ENCODE measurements around the gene KLHL20. TPM values are rescaled to one million over a fixed set of nuclear protein-coding genes. Genes with fewer than 3 reads are reported as not detected.
"Not testable (repeated sequence)": the region's sequence is repeated elsewhere in the genome, so short reads cannot be mapped to it uniquely, and the experiment has no call there.

The KLHL20 gene
- total and polyA plus RNA-seq, 2 of the 13 experiments (the other 11 are each of a cell fraction or from before 2014, with no cell fraction given), result 7.4 to 14.3 TPM

DNA sequence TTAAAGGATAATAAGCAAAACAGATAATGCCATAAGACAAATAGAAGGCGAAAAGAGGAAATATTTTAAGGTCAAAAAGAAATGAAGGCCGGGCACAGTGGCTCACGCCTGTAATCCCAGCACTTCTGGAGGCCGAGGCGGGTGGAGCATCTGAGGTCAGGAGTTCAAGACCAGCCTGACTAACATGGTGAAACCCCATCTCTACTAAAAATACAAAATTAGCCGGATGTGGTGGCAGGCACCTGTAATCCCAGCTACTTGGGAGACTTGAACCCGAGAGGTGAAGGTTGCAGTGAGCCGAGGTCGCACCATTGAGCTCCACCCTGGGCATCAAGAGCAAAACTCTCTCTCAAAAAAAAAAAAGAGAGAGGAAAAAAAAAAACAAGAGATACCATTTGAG, 55.5 kb downstream of the KLHL20 start:
- H3K79me2 ChIP-seq (ENCODE audit: insufficient read depth, low read length); ATAC-seq; H3K27ac ChIP-seq (ENCODE audit: extremely low read length, insufficient read depth, low read length); in situ Hi-C loops (cut with HindIII; ENCODE audit: extremely low pct_ligation_motif_present, low pct_unique_long_range_greater_than_20kb); intact Hi-C loops (cut with micrococcal nuclease; ENCODE audit: unreplicated experiment); H3K4me3 ChIP-seq (replicated peaks in 1 of 3; ENCODE audit: insufficient read depth in 1 of 3, low read depth in 2 of 3, low read length in 3 of 3); H4K20me1 ChIP-seq (ENCODE audit: insufficient read depth, low read length); H3K27me3 ChIP-seq (ENCODE audit: control insufficient read depth in 1 of 2, insufficient read depth in 2 of 2, low read length in 2 of 2); DNase-seq (ENCODE audit: low spot score); CTCF ChIA-PET (ENCODE audit: low intra/inter-chr PET ratio, low total read pairs); FAIRE-seq; POLR2A ChIA-PET; H3K4me2 ChIP-seq (ENCODE audit: low read depth, low read length); H3K36me3 ChIP-seq (replicated peaks in 1 of 2; ENCODE audit: control insufficient read depth in 1 of 2, insufficient read depth in 2 of 2, low read length in 2 of 2); H3K9ac ChIP-seq (ENCODE audit: insufficient read depth, low read depth, low read length); H2AFZ ChIP-seq (ENCODE audit: low read length); BruUV-seq (replicated peaks); H3K4me1 ChIP-seq (ENCODE audit: insufficient read depth, low read length); H3K9me3 ChIP-seq (ENCODE audit: low read length): not testable (repeated sequence)
- 98% methylated on average over 9 of the region's 9 CpGs for WGBS (ENCODE audit: low lambda C conversion rate)

DNA sequence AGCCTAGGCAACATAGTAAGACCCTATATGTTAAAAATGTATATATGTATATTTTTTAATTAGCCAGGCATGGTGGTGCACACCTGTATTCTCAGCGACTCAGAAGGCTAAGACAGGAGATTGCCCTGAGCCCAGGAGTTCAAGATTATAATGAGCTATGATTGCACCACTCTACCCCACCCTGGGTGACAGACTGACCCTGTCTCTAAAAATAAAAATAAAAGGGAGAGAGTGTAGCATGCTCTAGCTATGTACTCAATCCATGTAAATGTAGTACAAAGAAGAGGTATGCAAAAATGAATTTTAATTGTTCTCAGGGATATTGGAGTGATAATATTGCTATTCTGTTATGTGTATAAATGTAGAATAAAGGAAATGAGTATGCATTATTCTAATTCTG, 56.8 kb downstream of the KLHL20 start:
- FAIRE-seq (no peak), ATAC-seq (no peak), DNase-seq (ENCODE audit: low spot score) (no peak)
- intact Hi-C loops (cut with micrococcal nuclease; ENCODE audit: unreplicated experiment), result no loop called here
- H3K4me1 ChIP-seq (ENCODE audit: insufficient read depth, low read length), result no peaks in the 10 kb centered on the region
- H3K4me3 ChIP-seq (replicated peaks in 1 of 3; ENCODE audit: insufficient read depth in 1 of 3, low read depth in 2 of 3, low read length in 3 of 3), result no peak overlapping the region
- no peaks in the 10 kb centered on the region for H4K20me1 ChIP-seq (ENCODE audit: insufficient read depth, low read length)
- H3K9ac ChIP-seq (ENCODE audit: insufficient read depth, low read depth, low read length), result no peak overlapping the region
- no peak overlapping the region for H3K4me2 ChIP-seq (ENCODE audit: low read depth, low read length)
- H3K27ac ChIP-seq (ENCODE audit: extremely low read length, insufficient read depth, low read length), result no peak overlapping the region
- 95% methylated on average over 1 of the region's 1 CpG for WGBS (ENCODE audit: low lambda C conversion rate)
- H3K79me2 ChIP-seq (ENCODE audit: insufficient read depth, low read length), result no peaks in the 10 kb centered on the region
- no peak overlapping the region for H2AFZ ChIP-seq (ENCODE audit: low read length)
- ChIA-PET CTCF (ENCODE audit: low intra/inter-chr PET ratio, low total read pairs) (no interaction called here), POLR2A (no interaction called here)
- no peak for TF ChIP-seq HMGA1 (CRISPR knock-in tag; conservative IDR thresholded peaks at IDR 0.05)
- TF ChIP-seq ZNF737 (CRISPR knock-in tag; IDR thresholded peaks at IDR 0.05; ENCODE audit: borderline replicate concordance), result no peak
- TF ChIP-seq ZFP36L1 (CRISPR knock-in tag; IDR thresholded peaks at IDR 0.05), result no peak
- TF ChIP-seq ZSCAN20 (CRISPR knock-in tag; IDR thresholded peaks at IDR 0.05; ENCODE audit: borderline replicate concordance), result no peak
- TF ChIP-seq, protein P1, sequence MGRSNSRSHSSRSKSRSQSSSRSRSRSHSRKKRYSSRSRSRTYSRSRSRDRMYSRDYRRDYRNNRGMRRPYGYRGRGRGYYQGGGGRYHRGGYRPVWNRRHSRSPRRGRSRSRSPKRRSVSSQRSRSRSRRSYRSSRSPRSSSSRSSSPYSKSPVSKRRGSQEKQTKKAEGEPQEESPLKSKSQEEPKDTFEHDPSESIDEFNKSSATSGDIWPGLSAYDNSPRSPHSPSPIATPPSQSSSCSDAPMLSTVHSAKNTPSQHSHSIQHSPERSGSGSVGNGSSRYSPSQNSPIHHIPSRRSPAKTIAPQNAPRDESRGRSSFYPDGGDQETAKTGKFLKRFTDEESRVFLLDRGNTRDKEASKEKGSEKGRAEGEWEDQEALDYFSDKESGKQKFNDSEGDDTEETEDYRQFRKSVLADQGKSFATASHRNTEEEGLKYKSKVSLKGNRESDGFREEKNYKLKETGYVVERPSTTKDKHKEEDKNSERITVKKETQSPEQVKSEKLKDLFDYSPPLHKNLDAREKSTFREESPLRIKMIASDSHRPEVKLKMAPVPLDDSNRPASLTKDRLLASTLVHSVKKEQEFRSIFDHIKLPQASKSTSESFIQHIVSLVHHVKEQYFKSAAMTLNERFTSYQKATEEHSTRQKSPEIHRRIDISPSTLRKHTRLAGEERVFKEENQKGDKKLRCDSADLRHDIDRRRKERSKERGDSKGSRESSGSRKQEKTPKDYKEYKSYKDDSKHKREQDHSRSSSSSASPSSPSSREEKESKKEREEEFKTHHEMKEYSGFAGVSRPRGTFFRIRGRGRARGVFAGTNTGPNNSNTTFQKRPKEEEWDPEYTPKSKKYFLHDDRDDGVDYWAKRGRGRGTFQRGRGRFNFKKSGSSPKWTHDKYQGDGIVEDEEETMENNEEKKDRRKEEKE (IDR thresholded peaks at IDR 0.05), result no peak
- no peak for TF ChIP-seq PHF8 (CRISPR knock-in tag; IDR thresholded peaks at IDR 0.05)
- TF ChIP-seq NONO (IDR thresholded peaks at IDR 0.05), result no peak
- TF ChIP-seq NONO (CRISPR knock-in tag; conservative IDR thresholded peaks at IDR 0.05), result no peak
- no peak for TF ChIP-seq TOPORS (CRISPR knock-in tag; IDR thresholded peaks at IDR 0.05)
- in situ Hi-C loops (cut with HindIII; ENCODE audit: extremely low pct_ligation_motif_present, low pct_unique_long_range_greater_than_20kb), result no loop called here
- H3K9me3 ChIP-seq (ENCODE audit: low read length), result no peaks in the 10 kb centered on the region
- H3K36me3 ChIP-seq (replicated peaks in 1 of 2; ENCODE audit: control insufficient read depth in 1 of 2, insufficient read depth in 2 of 2, low read length in 2 of 2), result peaks cover 2 to 15% of the 10 kb centered on the region in 2 experiments; a peak in 3 of 5 replicates
- BruUV-seq (replicated peaks), result no TSS peak
- no peaks in the 10 kb centered on the region for H3K27me3 ChIP-seq (ENCODE audit: control insufficient read depth in 1 of 2, insufficient read depth in 2 of 2, low read length in 2 of 2)

Data from HepG2 (cell line).